Endothelial cell of umbilical vein (primary cell): ENCODE data around the gene ERAP2.

Experiments used
- CTCF ChIP-seq, 2 donors: IDR thresholded peaks; 1 replicate in 1 of 2; 2 replicates in 1 of 2; pipeline ENCODE4 v1.5.1; 2011; ENCODE audit warnings: low read length in 2 of 2, mild to moderate bottlenecking in 2 of 2, moderate library complexity in 2 of 2, control low read depth in 1 of 2, inconsistent platforms in 1 of 2, low read depth in 1 of 2; ENCODE audit not compliant: insufficient read depth in 1 of 2; ENCODE audit errors: extremely low read depth in 1 of 2
- FOS ChIP-seq: IDR thresholded peaks from 2 replicates; pipeline ENCODE4 v1.6.1; 2011; ENCODE audit warnings: mild to moderate bottlenecking, low read length, moderate library complexity, borderline replicate concordance; ENCODE audit not compliant: insufficient read depth
- JUN ChIP-seq: IDR thresholded peaks from 2 replicates; pipeline ENCODE4 v1.6.1; 2011; ENCODE audit warnings: borderline replicate concordance, low read depth; ENCODE audit not compliant: insufficient read length, insufficient read depth
- POLR2AphosphoS5 ChIP-seq: IDR thresholded peaks from 2 replicates; pipeline ENCODE4 v1.6.1; 2012; ENCODE audit warnings: low read depth, mild to moderate bottlenecking, control low read depth, low read length, moderate library complexity; ENCODE audit not compliant: insufficient read depth

- no peak for TF ChIP-seq CTCF (IDR thresholded peaks at IDR 0.05; ENCODE audit: extremely low read depth in 1 of 2, insufficient read depth in 1 of 2, low read depth in 1 of 2, low read length in 2 of 2)
- TF ChIP-seq POLR2AphosphoS5 = no peak
- TF ChIP-seq FOS = no peak
- TF ChIP-seq JUN = no peak
Measured at GRCh38 chr5:96834016-96834415, 42.3 kb upstream of the ERAP2 start.
